WI38 (cell line): ENCODE data around the gene FBXO33.

ENCODE experiments used
- H3K4me3 ChIP-seq: 2 replicates; pipeline ENCODE4 v1.5.1; 2011; ENCODE audit warnings: low read depth, mild to moderate bottlenecking, control low read depth, low read length
- CTCF ChIP-seq: IDR thresholded peaks from 2 replicates; pipeline ENCODE4 v1.5.1; 2012; ENCODE audit warnings: low read depth, mild to moderate bottlenecking, control low read depth, low read length

The FBXO33 gene

GRCh38 chr14:39384177-39384576 is 48.1 kb downstream of the FBXO33 start:
- no peak overlapping the region for H3K4me3 ChIP-seq
- TF ChIP-seq CTCF, result no peak

DNA sequence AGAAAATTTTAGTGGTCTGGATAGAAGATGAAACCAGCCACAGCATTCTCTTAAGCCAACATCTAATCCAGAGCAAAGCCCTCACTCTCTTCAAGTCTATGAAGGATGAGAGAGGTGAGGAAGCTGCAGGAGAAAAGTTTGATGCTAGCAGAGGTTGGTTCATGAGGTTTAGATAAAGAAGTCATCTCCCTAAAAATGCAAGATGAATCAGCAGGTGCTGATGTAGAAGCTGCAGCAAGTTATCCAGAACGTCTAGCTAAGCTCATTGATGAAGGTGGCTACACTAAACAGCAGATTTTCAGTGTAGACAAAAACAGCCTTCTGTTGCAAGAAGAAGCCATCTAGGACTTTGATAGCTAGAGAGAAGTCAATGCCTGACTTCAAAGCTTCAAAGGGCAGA is 48.5 kb downstream of the FBXO33 start:
- no peak overlapping the region for H3K4me3 ChIP-seq
- no peak for TF ChIP-seq CTCF

DNA sequence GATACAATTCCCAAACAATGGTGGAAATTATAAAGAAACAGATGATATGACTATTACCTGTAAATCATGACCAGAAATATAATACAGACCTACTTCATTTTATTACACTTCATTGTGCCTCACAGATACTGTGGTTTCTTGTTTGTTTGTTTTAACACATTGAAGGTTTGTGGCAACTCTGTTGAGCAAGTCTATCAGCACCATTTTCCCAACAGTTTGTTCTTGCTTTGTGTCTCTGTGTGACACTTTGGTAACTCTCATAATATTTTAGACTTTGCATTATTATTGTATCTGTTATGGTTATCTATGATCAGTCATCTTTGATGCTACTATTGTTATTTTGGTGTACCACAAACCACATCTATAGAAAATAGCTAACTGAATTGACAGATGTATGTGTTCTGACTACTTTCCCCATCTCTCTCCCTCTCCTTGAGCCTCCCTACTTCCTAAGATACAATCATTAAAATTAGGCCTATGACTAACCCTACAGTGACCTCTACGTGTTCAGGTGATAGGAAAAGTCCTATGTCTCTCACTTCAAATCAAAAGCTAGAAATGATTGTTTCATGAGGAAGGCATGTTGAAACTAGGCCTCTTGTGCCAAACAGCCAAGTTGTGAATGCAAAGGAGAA is 49.1 kb downstream of the FBXO33 start:
- no peak for TF ChIP-seq CTCF
- no peak overlapping the region for H3K4me3 ChIP-seq

GRCh38 chr14:39382463-39382862 is 49.8 kb downstream of the FBXO33 start:
- no peak overlapping the region for H3K4me3 ChIP-seq
- no peak for TF ChIP-seq CTCF

- H3K4me3 ChIP-seq, result no peak overlapping the region
- no peak for TF ChIP-seq CTCF
Measured at GRCh38 chr14:39381366-39381765, 50.9 kb downstream of the FBXO33 start.

DNA sequence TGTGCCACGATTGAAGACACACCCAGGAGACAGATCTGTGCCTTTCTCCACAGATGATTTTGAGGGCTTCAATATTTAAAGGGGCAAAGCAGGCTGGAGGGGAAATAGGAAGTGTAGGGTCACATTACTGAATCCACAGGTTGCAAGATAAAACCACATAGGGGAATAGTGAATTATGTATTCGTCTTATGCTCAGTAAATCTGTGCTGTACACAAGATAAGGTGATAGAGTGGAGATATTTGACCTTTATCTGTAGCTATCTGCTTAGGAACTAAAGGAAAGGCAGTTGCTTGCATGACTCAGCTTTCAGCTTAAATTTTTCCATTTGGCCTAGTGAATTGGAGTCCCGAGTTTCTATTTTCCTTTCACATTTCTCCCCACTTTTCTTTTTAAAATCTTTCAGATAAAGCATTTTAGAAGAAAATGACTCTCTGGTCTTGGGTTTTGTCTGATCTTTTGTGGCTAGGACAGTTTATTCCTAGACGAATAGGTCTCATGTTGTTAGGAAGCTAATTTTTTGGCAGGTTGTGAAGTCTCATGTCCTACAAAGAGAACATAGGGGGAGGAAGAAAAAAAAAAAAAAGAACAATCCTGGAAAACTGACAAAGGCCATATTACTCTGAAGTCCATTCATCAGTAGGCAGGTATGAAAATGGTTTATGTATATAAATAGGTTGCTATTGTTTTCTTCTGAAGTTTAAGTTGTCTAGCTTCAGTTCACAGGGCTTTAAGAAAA is 55.4 kb downstream of the FBXO33 start:
- no peak for TF ChIP-seq CTCF
- H3K4me3 ChIP-seq, result no peak overlapping the region

GRCh38 chr14:39374851-39375250 is 57.4 kb downstream of the FBXO33 start:
- TF ChIP-seq CTCF, result no peak
- H3K4me3 ChIP-seq, result no peak overlapping the region
